ENCODE data around the gene PTK7. TPM values are rescaled to one million over a fixed set of nuclear protein-coding genes. Genes with fewer than 3 reads are reported as not detected.

Gene PTK7
- total and polyA plus RNA-seq, 2 experiments from 2014 or later, result 46.1 to 147 TPM

DNA sequence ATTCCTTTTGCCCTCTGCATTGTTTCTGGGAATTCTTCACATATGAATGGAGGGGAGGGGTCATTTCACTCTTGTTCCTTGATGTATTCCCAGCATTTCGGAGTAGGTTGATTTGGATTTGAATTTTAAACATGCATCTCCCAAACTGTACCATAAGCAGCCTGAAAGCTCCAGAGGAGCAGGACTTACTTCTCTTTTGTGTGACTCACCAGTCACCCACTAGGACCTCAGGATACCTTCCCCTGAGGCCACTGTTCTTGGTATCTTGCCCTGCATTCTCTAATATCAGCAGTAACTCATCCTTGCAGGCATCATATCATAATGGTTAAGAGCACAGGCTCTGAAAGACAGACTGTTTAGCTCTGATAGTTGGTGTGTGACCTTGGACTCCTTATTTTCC lies 17.6 kb upstream of the PTK7 start:
- peak overlapping the region; percentile 100 for H3K4me2 ChIP-seq
- peaks cover 36% of the 10 kb centered on the region for H3K4me1 Mint-ChIP-seq
- peak overlapping the region; percentile 97 for H3K4me3 Mint-ChIP-seq
- H3K27me3 ChIP-seq (ENCODE audit: insufficient read depth), result no peaks in the 10 kb centered on the region
- peaks cover 28% of the 10 kb centered on the region for H3K79me2 ChIP-seq (replicated peaks; ENCODE audit: insufficient read depth)
- peaks cover 16% of the 10 kb centered on the region for H3F3A ChIP-seq (replicated peaks; ENCODE audit: low read depth)
- H4K20me1 ChIP-seq (replicated peaks; ENCODE audit: insufficient read depth), result no peaks in the 10 kb centered on the region
- ATAC-seq (no peak), DNase-seq (ENCODE audit: low spot score) (no peak)
- TF ChIP-seq ZNF114 (CRISPR knock-in tag; IDR thresholded peaks at IDR 0.05) (no peak), EZH2 (IDR thresholded peaks at IDR 0.05; ENCODE audit: low read depth, unreplicated experiment) (no peak), POLR2AphosphoS5 (IDR thresholded peaks at IDR 0.05; ENCODE audit: low read depth) (no peak), JUNB (IDR thresholded peaks at IDR 0.05; ENCODE audit: unreplicated experiment) (no peak), EZH2phosphoT487 (IDR thresholded peaks at IDR 0.05; ENCODE audit: unreplicated experiment) (no peak), CREB1 (CRISPR knock-in tag; IDR thresholded peaks at IDR 0.05; ENCODE audit: low read depth) (no peak), NANOG (IDR thresholded peaks at IDR 0.05; ENCODE audit: borderline replicate concordance) (no peak), STAT1 (IDR thresholded peaks at IDR 0.05; ENCODE audit: unreplicated experiment) (no peak), ZNF331 (CRISPR knock-in tag; IDR thresholded peaks at IDR 0.05; ENCODE audit: low read depth) (no peak), ZNF462 (CRISPR knock-in tag; IDR thresholded peaks at IDR 0.05) (no peak), REST (IDR thresholded peaks at IDR 0.05; ENCODE audit: unreplicated experiment) (no peak)
- TF ChIP-seq, protein P1, sequence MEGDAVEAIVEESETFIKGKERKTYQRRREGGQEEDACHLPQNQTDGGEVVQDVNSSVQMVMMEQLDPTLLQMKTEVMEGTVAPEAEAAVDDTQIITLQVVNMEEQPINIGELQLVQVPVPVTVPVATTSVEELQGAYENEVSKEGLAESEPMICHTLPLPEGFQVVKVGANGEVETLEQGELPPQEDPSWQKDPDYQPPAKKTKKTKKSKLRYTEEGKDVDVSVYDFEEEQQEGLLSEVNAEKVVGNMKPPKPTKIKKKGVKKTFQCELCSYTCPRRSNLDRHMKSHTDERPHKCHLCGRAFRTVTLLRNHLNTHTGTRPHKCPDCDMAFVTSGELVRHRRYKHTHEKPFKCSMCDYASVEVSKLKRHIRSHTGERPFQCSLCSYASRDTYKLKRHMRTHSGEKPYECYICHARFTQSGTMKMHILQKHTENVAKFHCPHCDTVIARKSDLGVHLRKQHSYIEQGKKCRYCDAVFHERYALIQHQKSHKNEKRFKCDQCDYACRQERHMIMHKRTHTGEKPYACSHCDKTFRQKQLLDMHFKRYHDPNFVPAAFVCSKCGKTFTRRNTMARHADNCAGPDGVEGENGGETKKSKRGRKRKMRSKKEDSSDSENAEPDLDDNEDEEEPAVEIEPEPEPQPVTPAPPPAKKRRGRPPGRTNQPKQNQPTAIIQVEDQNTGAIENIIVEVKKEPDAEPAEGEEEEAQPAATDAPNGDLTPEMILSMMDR (conservative IDR thresholded peaks at IDR 0.05; ENCODE audit: low read depth in 2 of 2), result no peak
- TF ChIP-seq, protein P2, sequence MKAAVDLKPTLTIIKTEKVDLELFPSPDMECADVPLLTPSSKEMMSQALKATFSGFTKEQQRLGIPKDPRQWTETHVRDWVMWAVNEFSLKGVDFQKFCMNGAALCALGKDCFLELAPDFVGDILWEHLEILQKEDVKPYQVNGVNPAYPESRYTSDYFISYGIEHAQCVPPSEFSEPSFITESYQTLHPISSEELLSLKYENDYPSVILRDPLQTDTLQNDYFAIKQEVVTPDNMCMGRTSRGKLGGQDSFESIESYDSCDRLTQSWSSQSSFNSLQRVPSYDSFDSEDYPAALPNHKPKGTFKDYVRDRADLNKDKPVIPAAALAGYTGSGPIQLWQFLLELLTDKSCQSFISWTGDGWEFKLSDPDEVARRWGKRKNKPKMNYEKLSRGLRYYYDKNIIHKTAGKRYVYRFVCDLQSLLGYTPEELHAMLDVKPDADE (IDR thresholded peaks at IDR 0.05), result no peak
- H3K4me3 ChIP-seq, result peak overlapping the region; percentile 100
- H3K27ac ChIP-seq (ENCODE audit: low read depth), result peak overlapping the region; percentile 94; the same call in 1 of the 2 replicates
- peaks cover 14% of the 10 kb centered on the region for H3K27me3 Mint-ChIP-seq (ENCODE audit: insufficient read depth, low read depth, poor library complexity)
- peaks cover 9% of the 10 kb centered on the region for H3K4me1 ChIP-seq (ENCODE audit: insufficient read depth)
- no peaks in the 10 kb centered on the region; the same call in 1 of the 3 replicates for H3K9me3 Mint-ChIP-seq
- H3K9me2 ChIP-seq (ENCODE audit: insufficient read depth), result no peaks in the 10 kb centered on the region
- peak overlapping the region; percentile 67; the same call in 1 of the 2 replicates for H2AFZ ChIP-seq
- H3K27ac Mint-ChIP-seq, result peak overlapping the region; percentile 97
- peaks cover 21% of the 10 kb centered on the region for H3K36me3 Mint-ChIP-seq (ENCODE audit: low read depth)
- peaks cover 5% of the 10 kb centered on the region; the same call in 1 of the 2 replicates for H3K36me3 ChIP-seq (ENCODE audit: insufficient read depth)

All from GM23338 (cell line).